HS-5 (cell line): ENCODE results near the gene ZNF385D.
"Not testable (repeated sequence)": the region's sequence is repeated elsewhere in the genome, so short reads cannot be mapped to it uniquely, and the experiment has no call there.

Experiments
- DNase-seq: peaks from one replicate; pipeline ENCODE4 v3.0.0-alpha.2; 2012; ENCODE audit warnings: low read depth

ZNF385D gene

DNA sequence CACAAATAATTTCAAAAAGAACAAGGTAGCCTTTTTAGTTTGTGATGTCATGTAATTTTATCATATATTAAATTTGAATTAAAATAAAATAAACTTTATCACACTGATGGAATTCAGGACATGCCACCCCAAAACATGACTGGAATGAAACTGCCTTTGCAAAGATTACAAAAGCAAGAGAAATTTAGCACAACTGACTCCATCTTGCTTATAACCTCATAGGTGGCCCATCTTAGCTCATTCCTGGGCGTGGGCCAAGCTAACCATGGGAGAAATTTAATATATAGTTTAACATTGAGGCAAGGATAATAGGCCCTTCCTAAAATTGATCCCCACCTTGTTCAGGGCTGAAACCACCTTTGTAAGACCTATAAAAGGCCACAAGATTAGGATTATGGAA, 235.6 kb downstream of the ZNF385D start:
- DNase-seq, result no peak

DNA sequence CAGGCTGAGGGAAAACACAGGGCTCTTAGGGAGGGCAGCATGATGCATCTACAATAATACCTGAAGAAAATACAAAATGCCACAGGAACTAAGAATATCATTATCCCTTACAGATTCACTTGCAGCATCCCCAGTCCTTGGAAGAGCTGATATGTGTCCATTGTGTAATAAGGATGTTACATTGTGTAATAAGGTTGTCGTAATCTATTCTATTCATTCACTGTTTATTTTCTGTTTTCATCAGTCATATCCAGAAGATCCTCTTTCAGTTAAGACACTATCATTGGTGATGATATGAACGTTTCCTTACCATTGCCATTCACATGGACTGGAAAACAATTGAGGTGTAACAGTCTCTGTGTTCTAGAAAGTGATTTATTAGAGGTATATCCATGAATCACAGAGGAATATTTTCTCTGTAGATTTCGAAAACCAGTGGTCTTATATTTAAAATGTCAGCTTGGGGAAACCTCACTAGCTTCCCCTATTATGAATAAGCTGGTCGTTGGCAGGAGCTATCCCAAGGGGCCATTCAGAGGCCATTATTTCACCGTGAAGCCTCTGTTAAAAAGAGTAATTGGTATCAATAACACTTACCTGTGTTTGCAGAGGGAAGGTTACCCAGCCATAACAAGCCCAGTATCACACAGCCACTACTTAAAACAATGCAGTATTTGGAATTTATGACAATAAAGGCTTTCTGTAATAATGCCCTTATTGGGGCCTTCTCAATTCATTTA, 241.1 kb downstream of the ZNF385D start:
- no peak for DNase-seq

DNA sequence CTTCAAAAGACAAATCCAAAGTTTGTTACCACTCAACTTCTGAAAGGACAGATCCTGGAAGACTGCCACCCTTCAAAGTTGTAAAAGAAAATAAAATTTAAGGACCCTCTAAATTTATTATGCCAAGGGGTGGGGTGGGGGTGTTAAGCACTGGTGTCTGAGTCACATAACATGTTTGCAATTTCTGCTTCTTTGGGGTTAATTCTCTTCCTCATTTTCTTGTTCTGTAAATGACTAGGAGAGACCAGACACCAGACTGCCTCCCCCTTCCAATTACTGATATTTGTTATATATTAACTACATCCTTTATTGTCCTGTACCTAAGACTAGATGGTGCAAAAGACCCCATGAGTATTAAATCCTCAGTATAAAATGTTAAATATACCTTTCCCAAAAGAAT, 242.8 kb downstream of the ZNF385D start:
- no peak for DNase-seq

DNA sequence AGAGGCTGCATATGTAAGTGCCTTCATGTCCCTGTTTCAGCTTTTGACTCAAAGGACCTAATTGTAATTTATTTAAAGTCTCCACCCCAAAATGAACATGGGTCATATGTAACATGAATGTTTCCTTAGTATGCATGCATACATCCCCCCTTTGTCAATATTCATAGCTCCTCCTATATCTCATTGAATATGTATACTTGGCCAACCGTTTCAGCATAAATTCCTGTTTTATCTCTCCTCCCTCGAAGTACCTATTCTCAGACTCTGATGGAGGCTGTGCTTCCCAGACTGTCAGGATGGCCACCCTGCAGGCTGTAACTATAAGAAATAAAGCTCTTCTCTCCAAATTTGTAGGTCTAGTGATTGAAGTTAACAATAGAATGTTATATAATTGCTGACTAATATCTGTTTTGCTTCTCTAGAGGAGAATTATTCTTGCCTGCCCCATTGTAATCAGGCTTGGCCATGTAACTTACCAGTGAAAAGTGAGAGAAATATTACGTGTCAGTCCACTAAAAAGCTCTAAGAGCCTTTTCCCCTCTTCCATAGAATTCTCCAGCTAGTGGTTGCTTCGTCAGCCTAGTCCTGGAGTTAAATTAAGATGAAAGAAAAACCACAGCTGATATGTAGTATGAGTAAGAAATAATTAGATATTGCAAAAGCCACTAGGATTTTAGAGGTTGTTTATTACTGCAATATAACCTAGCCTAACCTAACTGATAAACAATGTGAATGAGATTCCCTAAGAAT, 245.1 kb downstream of the ZNF385D start:
- no peak for DNase-seq

DNA sequence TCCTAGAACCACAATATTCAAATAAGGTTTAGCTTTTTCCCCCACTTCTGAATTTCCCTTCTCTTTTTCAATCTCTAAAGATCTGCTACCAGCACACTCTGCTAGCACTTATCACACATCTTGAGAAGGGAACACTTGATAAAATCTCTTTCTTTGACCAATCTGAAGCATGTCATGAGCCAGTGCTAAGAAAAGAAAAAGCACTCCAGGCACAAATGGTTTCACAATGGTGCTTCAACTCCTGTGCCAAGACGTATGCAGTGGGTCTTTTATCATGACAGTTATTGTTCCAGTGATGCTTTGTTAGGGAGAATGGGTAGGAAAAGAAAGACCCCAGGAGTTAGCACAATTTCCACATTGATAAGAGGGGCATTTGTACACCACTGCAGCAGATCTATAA, 248.4 kb downstream of the ZNF385D start:
- DNase-seq, result no peak

DNA sequence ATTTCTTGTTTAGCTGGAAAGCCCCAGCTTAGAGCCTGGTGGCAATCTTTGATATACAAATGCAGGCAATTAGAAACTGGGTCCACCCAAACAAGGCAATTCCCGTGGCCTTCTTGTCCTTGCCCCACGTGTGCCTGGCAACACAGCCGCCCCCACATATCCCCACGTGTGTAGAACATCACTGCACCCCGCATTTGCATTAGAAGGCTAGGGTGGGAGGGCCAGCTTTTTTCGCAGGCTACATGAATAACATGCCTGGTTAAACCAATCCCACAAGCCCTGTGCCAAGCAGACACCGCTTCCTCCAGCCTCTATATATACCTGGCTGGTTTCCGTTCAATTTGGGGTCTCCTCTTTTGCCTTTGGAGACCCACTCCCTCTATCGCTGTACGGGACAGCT, 250.2 kb downstream of the ZNF385D start:
- DNase-seq, result no peak

DNA sequence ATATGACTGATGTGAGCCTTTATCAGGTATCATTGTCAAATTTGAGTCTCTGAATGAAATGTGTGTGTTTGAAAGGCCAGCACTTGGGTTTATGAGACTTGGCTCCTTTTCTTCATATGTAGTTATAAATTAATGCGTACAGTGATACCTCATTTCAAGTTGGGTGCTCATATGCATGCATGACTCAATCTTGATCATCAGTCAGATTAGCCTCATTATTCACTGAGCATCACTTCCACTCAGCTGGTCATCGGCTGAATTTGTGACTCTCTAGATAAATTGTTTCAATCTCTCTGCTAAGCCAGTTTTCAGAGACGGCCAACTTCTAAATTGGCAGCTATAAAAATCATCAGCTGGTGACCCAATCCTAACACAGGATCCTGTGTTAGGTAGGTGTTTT, 260.3 kb downstream of the ZNF385D start:
- DNase-seq, result not testable (repeated sequence)

DNA sequence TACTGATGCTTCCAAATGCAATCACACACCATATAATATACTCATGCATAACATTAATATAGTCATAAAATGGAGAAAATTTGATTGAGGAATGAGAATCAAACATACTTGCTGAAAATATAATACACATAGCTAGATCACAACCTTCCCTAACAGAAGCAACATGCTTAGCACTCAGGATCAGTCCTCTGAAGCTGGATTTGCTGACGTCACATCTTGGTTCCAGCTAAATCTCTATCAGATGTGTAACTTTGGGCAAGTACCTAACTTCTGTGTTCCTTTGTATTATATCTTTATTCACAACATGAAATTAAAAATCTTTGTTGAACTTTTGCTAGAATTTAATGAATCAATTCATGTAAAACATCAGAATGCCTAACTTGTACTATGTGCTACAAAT, 263.5 kb downstream of the ZNF385D start:
- no peak for DNase-seq

DNA sequence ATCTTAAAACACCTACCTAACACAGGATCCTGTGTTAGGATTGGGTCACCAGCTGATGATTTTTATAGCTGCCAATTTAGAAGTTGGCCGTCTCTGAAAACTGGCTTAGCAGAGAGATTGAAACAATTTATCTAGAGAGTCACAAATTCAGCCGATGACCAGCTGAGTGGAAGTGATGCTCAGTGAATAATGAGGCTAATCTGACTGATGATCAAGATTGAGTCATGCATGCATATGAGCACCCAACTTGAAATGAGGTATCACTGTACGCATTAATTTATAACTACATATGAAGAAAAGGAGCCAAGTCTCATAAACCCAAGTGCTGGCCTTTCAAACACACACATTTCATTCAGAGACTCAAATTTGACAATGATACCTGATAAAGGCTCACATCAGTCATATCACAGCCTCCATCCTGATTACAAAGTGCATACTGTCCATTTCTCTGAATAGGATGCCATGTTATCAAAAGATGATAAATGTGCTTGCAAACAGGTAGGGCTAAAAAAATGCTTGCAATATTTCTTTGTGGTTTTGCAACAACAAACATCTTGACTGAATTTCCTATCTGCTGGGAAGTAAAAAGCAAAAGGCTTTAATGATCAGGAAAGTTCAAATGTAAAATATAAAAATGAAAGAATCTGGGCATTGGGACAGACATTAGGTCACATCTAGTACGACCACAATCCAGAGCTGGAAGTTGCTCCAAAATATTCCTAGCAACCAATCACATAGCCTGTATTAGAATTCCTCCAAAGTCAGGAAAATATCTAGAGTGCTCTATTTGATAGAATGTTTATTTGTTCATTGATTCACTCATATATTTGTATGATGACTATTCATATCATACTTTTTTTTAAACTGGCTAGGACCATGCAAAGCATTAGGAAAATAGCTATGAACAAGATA, 264.7 kb downstream of the ZNF385D start:
- not testable (repeated sequence) for DNase-seq

DNA sequence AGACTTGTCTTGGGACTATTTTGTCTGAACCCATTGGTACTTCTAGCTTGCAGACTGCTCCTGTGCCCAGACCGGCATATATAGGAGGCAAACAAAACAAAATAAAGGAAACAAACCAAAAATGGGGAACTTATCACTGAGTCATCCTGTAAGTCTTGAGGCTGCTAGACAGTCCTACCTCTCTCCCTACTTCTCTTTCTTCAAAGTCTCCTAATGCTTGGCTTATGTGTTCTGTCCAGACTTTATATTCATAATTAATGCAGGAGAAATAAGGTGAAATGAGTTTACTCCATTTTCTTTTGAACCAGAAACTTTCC, 266.2 kb downstream of the ZNF385D start:
- no peak for DNase-seq

DNA sequence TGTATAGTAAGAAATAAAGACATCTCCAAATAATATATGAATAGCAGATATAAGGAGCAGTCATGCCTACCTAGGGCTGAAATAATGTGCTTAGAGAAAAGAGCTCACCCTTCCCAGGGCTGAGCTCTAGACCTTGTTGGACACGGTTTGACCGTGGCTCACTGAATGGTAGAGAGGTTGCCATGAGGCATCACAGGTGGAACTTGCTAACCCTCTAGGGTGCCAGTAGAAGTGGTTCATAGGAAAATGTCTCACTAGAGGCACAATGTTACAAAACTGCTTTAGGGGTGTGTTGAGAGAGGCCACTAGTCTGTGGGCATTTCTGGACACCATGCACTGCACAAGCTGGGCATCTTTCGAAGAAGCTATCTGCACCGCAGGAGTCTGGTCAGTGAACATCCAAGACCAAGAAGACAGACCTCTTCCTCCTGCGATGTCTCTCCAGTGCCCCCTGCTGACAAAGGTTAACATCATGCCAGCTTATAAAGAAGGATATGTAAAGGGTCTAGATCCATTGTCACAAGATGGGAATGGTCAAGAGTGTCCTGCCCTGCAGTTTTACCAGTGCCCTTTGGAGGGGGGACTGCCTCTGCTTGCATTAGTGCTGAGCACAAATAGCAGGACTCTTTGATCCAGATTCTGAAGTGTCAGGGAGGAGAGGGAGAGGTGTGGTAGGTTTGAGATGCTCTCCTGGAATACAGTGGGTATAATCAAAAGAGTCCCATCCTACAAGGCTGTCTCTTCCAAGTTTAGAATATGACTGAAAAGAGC, 266.8 kb downstream of the ZNF385D start:
- peak; percentile 36 for DNase-seq

DNA sequence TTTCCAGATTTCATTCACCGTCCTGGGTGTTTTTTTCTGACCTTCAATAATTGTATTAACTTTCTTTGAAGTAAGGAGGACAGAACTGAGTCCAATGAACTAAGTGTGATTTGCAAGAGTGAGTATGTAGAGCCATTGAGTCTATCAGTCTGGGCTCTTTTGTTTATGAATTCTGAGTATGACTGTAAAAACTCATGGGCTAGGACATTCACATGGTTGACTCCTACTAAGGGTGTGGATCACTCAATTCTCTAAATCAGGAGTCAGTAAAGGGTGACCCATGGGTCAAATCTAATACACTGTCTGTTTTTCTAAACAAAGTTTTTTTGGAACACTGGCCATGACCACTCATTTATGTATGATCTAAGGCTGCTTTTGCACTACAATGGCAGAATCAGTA, 269.0 kb downstream of the ZNF385D start:
- no peak for DNase-seq

DNA sequence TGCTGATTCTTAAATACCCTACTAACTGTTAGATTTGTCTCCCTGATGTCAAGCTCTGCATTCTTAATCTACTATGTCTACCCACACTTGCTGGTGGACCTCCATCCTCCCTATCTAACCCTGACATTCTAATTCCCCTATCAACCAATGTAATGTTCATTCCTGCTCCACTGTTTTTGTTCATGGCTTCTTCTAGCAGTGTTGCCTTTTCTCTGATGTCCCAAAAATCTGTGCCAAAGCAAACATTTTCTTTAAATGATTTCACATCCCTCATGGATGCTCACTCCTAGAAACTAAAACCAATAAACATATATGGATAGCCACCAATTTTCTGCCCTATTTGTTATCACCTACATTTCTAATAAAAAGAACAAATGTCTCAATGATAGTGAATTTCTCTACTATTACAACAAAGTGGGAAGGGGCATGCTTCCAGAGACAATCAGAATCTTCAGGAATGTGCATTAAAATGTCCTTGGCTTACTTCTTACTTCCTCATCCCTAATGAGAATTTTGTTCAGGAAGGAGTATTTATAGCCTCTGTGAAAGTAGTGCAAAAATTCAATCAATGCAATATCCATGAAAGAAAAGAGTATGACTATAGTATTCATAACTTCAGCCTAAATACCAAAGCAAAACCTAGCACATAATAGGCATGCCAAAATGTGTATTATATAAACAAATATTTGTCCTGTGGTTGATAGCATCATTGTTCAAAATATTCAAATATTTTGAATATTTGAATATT, 273.3 kb downstream of the ZNF385D start:
- DNase-seq, result no peak

DNA sequence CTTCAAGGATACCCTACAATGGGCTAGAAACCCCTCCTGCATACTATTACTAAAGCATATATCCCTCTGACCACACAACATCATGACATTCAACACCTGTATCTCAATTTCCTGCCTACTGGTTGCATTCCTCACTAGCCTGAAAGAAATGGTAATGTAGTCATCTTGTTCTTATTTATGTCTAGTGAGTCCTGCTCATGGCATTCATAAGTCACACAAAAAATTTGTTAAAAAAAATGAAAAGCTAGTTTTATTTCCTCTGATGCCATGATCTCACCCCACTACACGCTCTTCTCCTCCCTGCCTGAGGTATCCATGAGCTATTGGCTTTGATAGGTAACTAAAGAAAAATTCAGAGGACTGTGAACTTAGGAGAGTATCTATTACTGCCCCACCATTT, 284.5 kb downstream of the ZNF385D start:
- peak; percentile 24 for DNase-seq

DNA sequence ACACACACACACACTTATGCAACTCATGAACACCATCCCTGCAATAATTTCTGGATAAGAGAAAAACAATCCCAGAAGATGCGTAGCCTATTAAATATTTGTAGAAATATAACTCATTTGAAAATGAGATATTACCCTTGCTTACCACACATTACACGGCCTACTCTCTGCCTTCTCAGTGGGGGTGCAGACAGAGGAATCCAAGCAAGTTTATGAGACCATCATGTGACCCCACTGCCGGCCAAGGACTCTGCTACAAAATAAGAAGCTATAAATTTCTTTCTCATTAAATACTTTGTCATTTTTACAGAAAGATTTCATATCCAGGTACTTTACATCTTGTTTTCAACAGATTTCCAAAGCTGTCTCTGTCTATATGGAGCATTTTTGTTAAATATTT, 286.3 kb downstream of the ZNF385D start:
- no peak for DNase-seq

DNA sequence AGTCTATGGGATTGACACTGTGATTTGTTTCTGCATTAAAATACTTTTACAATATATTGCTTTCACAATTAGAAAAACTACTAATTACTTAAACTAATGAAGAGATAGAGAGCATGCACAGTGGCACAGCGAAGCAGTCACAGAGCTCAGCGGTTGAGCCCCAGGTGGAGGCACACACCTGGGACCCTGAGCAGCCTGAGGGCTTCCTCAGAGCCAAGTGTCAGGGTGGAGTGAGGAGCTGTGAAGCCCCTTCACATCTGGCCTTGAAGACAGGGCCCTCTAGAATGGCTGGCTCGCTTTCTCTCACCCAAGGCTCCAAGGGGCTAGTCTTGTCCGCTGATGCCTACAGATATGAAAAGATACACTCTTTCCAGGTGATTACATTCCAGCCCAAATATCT, 287.7 kb downstream of the ZNF385D start:
- no peak for DNase-seq

DNA sequence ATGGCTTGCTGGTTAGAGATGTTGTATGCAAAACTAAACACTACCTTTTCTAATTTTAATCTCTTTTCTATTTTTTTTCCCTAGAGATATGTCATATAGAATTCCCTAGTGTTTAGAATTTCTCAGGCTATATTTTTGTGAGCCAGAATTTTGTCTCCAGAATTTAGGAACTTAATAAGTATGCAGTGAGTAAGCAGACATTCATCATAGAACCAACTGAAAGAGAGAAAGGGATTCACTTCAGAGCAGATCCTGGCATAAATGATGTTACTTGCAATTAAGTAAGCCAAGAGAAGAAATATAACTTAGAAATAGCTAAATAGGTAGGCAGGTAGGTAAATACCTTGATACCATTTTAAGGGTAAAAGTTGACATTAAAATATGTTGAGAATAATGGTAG, 288.9 kb downstream of the ZNF385D start:
- no peak for DNase-seq

DNA sequence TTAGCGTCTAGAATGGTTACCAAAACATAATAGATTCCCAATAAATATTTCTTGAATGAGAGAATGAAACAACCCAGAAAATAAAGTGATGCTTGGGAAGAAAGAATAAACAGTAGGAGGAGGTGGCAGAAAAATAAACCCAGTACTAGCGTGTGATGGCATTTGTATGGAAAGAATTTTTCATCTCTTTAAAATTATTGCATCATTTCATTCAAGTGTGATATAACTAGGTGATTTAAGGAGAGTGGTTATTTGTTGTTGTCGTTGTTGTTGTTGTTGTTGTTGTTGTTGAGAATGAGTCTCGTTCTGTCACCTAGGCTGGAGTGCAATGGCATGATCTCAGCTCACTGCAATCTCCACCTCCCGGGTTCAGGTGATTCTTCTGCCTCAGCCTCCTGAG, 293.9 kb downstream of the ZNF385D start:
- no peak for DNase-seq

DNA sequence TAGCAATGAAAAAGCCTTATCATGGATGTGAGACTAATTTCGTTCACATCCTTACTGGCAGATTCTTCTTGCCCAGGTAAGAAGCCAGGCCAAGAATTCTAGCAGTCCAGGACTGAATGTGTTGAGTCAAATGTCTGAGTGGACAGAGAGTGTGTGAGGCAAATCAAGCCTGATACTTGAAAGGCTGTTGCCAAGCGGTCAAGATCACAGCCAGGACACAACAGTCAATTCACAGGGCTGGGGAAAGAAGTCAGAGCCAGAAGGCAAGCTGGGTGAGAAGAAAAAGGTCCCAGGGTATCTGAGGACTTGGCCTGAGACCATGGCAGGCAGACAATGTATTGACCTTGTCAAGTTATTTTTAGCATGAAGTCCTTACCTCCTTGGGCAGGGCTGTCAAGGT, 301.3 kb downstream of the ZNF385D start:
- no peak for DNase-seq

DNA sequence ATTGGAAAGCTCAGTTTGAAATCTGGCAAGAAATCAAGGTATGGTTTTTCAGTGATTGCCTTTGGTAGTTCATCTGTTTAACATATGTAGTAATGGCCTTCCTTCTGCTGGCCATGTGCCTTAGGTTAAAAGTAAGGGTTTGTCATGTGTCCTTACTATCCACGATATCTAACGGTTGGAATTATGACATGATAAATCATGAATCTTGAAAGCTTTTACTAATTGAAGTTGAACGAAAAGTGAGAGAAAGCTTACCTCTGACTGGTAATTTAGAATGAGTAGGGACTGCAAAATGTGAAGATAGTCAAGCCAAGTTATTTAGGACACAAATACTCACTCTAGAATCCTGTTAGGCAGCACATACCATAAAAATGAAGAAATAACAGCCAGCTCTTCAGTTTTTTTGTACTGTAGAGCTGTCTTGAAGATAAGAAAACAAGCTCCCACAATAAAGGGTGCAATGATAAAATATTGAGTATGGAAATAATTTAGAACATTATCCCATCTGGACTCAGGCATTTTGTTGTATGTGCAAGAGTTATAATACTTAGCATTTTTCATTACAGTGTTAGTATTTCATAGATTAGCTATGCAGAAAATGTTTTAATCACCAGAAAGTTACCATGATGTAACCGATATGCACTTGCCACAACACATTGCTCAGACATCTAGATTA, 303.4 kb downstream of the ZNF385D start:
- DNase-seq, result peak; percentile 78

DNA sequence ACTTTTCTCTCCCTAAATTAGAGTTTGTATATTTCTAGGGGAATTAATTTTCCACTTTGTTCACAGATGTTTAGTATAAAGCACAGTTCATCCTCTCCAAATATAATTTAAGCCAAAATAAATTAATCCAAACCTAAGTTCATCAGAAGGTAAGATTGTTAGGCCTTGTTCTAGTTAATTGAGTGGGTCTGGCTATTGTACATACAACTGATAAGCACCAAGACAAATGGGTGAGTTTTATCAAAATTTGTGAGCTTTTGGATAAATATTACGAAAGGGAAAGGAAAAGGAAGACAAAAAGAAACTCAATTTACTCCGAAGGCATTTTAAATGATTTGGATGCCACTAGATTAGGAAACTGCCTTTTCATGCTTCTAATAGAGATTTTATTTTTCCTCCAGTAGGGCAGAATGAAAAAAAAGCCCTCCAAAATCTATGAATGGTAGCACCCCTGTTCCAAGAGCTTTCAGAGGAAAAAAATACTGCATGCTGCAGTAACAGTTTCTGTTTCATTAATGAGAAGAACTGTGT, 304.0 kb downstream of the ZNF385D start:
- no peak for DNase-seq
